Effector memory CD8-positive, alpha-beta T cell (primary cell): Measurements from ENCODE around the gene FAM228B.
A peak's percentile ranks its signal among the peaks of the same experiment; 100 is the strongest.
"Not testable (repeated sequence)": the region's sequence is repeated elsewhere in the genome, so short reads cannot be mapped to it uniquely, and the experiment has no call there.

ENCODE experiments used
- ATAC-seq: fragments of 150-1000 bp; cut with Tn5 transposase; replicated peaks from 2 replicates; pipeline ENCODE4 v1.10.0; 2021; ENCODE audit warnings: mild to moderate bottlenecking, moderate library complexity
- DNase-seq, 3 experiments: peaks; one replicate each; pipeline ENCODE4 v3.0.0; 2021
- H3K27ac Mint-ChIP-seq, 2 donors: one replicate each; pipeline ENCODE4 v1.8.0; 2022; ENCODE audit warnings: mild to moderate bottlenecking in 2 of 2, mixed read lengths in 2 of 2, moderate library complexity in 2 of 2
- H3K27me3 Mint-ChIP-seq, 2 donors: one replicate each; pipeline ENCODE4 v1.8.0; 2022; ENCODE audit warnings: mixed read lengths in 2 of 2
- H3K36me3 Mint-ChIP-seq: one replicate; pipeline ENCODE4 v1.8.0; 2022; ENCODE audit warnings: mild to moderate bottlenecking, moderate library complexity, mixed read lengths; ENCODE audit not compliant: insufficient read depth
- H3K4me1 Mint-ChIP-seq, 2 donors: one replicate each; pipeline ENCODE4 v1.8.0; 2022; ENCODE audit warnings: low read depth in 2 of 2, mixed read lengths in 2 of 2
- H3K4me3 Mint-ChIP-seq, 2 donors: one replicate each; pipeline ENCODE4 v1.8.0; 2022; ENCODE audit warnings: mild to moderate bottlenecking in 2 of 2, mixed read lengths in 2 of 2, moderate library complexity in 2 of 2
- H3K9me3 Mint-ChIP-seq, 2 donors: one replicate each; pipeline ENCODE4 v1.8.0; 2022; ENCODE audit warnings: mixed read lengths in 2 of 2

FAM228B gene

GRCh38 chr2:24109431-24109830 lies 13.8 kb upstream of the FAM228B start:
- not testable (repeated sequence) for ATAC-seq, H3K4me1 Mint-ChIP-seq, DNase-seq, H3K36me3 Mint-ChIP-seq, H3K27me3 Mint-ChIP-seq, H3K4me3 Mint-ChIP-seq
- Mint-ChIP-seq H3K9me3 (peaks cover 4 to 11% of the 10 kb centered on the region in 2 donors), H3K27ac (peak overlapping the region in 1 of 2 donors; percentile 5)

GRCh38 chr2:24110660-24111303 lies 12.5 kb upstream of the FAM228B start:
- peaks cover 3% of the 10 kb centered on the region for H3K36me3 Mint-ChIP-seq
- H3K27ac Mint-ChIP-seq: no peak overlapping the region
- ATAC-seq: no peak
- H3K9me3 Mint-ChIP-seq: peaks cover 4 to 11% of the 10 kb centered on the region in 2 donors
- no peak for DNase-seq
- H3K27me3 Mint-ChIP-seq: no peaks in the 10 kb centered on the region
- H3K4me3 Mint-ChIP-seq: no peak overlapping the region
- no peaks in the 10 kb centered on the region for H3K4me1 Mint-ChIP-seq

DNA sequence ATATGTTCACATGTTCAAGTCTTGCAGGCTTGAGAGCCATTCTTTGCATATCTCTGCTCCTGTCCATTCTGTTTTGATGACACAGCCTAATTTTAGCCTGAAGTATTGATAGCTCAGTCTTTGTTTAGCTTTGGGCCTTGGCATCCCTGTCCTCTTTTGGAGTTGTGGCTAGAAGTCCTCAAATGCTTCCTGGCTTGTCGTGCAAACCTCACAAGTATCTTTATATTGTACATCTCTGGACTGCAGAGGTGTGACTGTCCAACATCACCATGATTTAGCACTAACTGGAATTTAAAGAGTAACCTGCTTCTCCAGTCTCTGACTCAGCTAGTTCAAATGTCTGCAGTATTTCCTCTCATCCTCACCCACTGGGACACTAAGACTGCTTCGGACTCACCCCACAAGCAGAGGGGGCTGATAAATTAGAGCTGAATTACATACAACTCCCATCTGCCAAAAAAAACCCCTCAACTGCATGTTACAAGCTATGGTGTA lies 11.8 kb upstream of the FAM228B start:
- H3K27me3 Mint-ChIP-seq: no peaks in the 10 kb centered on the region
- no peak overlapping the region for H3K27ac Mint-ChIP-seq
- peaks cover 3% of the 10 kb centered on the region for H3K36me3 Mint-ChIP-seq
- ATAC-seq (no peak), DNase-seq (no peak)
- peaks cover 4 to 11% of the 10 kb centered on the region in 2 donors for H3K9me3 Mint-ChIP-seq
- no peak overlapping the region for H3K4me3 Mint-ChIP-seq
- H3K4me1 Mint-ChIP-seq: no peaks in the 10 kb centered on the region

DNA sequence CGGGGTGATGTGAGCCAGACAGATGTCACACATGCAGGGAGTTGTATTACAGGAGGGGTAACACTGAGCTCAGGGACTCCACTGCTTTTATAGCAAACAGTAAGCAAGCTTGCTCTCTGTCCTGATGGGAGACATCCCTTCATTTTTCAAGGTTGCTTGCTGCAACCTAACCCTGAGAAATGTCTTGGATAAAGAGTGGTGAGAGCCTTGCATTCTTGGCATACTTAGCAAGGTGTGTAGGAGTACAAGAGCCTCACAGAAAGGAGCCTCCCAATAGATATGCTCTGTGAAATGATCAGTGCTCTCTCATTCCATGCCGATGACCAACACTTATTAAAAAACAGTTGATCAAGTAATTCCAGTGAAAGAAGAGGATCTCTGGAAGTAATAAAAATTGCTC lies 8.2 kb upstream of the FAM228B start:
- no peak overlapping the region for H3K27ac Mint-ChIP-seq
- H3K36me3 Mint-ChIP-seq: peaks cover 3% of the 10 kb centered on the region
- no peak for DNase-seq
- no peak overlapping the region for H3K4me3 Mint-ChIP-seq
- ATAC-seq: no peak
- H3K9me3 Mint-ChIP-seq: no peaks in the 10 kb centered on the region
- H3K27me3 Mint-ChIP-seq: no peaks in the 10 kb centered on the region
- H3K4me1 Mint-ChIP-seq: no peaks in the 10 kb centered on the region

DNA sequence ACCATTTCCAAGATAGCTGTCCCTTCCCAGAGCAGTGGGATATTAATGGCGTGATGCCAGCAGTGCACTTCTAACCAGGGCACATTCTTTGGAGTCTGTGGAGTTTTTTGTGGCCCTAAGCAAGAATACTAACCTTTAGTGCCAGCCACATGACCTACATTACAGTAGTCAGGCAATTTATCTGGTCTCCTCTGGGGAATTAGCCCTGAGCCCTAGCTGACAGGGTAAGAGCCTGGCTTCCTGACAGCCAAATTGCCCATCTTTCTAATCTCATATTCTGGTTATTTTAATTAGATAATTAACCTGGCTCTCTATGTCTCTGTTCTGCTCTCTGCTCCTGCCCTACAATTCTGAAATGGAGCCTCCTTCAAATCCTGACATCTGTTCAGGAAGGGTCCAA lies 5.4 kb upstream of the FAM228B start:
- peaks cover 3% of the 10 kb centered on the region for H3K36me3 Mint-ChIP-seq
- peak overlapping the region in 1 of 2 donors; percentile 85 for H3K27ac Mint-ChIP-seq
- no peaks in the 10 kb centered on the region for H3K27me3 Mint-ChIP-seq
- no peak overlapping the region for H3K4me3 Mint-ChIP-seq
- H3K4me1 Mint-ChIP-seq: peaks cover 0 to 1% of the 10 kb centered on the region in 2 donors
- ATAC-seq (no peak), DNase-seq (no peak)
- H3K9me3 Mint-ChIP-seq: no peaks in the 10 kb centered on the region

- no peaks in the 10 kb centered on the region for H3K9me3 Mint-ChIP-seq
- H3K4me1 Mint-ChIP-seq: peaks cover 7% of the 10 kb centered on the region in 2 donors
- ATAC-seq (no peak), DNase-seq (no peak)
- H3K4me3 Mint-ChIP-seq: no peak overlapping the region
- H3K27ac Mint-ChIP-seq: peak overlapping the region in 1 of 2 donors; percentile 22
- no peaks in the 10 kb centered on the region for H3K27me3 Mint-ChIP-seq
- H3K36me3 Mint-ChIP-seq: no peaks in the 10 kb centered on the region
Measured at GRCh38 chr2:24121066-24121465, 2.2 kb upstream of the FAM228B start.

DNA sequence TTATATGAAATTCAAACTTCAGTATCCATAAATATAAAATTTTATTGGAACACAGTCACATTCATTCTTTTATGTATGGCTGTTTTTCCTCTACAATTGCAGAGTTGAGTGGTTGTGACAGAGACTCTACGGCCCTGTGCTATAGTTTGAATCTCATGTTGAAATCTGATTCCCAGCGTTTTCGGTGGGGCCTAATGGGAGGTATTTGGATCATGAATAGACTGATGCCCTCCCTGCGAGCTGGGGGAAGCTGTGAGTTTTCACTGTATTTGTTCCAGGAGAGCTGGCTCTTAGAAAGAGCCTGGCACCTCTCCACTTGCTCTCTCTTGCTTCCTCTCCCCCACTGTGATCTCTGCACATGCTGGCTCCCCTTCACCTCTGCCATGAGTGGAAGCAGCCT lies 1.8 kb upstream of the FAM228B start:
- no peak for DNase-seq
- H3K4me1 Mint-ChIP-seq: peaks cover 7% of the 10 kb centered on the region in 2 donors
- peak overlapping the region in 1 of 2 donors; percentile 87 for H3K27ac Mint-ChIP-seq

GRCh38 chr2:24122366-24123194 lies 689 bp upstream of the FAM228B start:
- ATAC-seq (no peak), DNase-seq (no peak)
- no peaks in the 10 kb centered on the region for H3K36me3 Mint-ChIP-seq
- H3K4me3 Mint-ChIP-seq: peak overlapping the region; percentile 83 to 88
- peaks cover 7 to 12% of the 10 kb centered on the region in 2 donors for H3K4me1 Mint-ChIP-seq
- peak overlapping the region; percentile 85 to 87 for H3K27ac Mint-ChIP-seq
- no peaks in the 10 kb centered on the region for H3K9me3 Mint-ChIP-seq
- no peaks in the 10 kb centered on the region for H3K27me3 Mint-ChIP-seq

More for the DNA sequence above, 1.8 kb upstream of the FAM228B start:
- no peak overlapping the region for H3K4me3 Mint-ChIP-seq
- no peak for ATAC-seq
- no peaks in the 10 kb centered on the region for H3K36me3 Mint-ChIP-seq
- H3K27me3 Mint-ChIP-seq: no peaks in the 10 kb centered on the region
- no peaks in the 10 kb centered on the region for H3K9me3 Mint-ChIP-seq

- no peaks in the 10 kb centered on the region for H3K9me3 Mint-ChIP-seq
- DNase-seq (no peak), ATAC-seq (no peak)
- H3K4me3 Mint-ChIP-seq: peak overlapping the region; percentile 83 to 88
- no peaks in the 10 kb centered on the region for H3K27me3 Mint-ChIP-seq
- no peaks in the 10 kb centered on the region for H3K36me3 Mint-ChIP-seq
- peaks cover 7 to 12% of the 10 kb centered on the region in 2 donors for H3K4me1 Mint-ChIP-seq
- H3K27ac Mint-ChIP-seq: peak overlapping the region; percentile 74 to 77
Measured at GRCh38 chr2:24123922-24124580, 782 bp downstream of the FAM228B start.

- H3K4me3 Mint-ChIP-seq: no peak overlapping the region
- H3K36me3 Mint-ChIP-seq: no peaks in the 10 kb centered on the region
- H3K4me1 Mint-ChIP-seq: peaks cover 7 to 12% of the 10 kb centered on the region in 2 donors
- no peak overlapping the region for H3K27ac Mint-ChIP-seq
- ATAC-seq (no peak), DNase-seq (no peak)
- no peaks in the 10 kb centered on the region for H3K9me3 Mint-ChIP-seq
- no peaks in the 10 kb centered on the region for H3K27me3 Mint-ChIP-seq
Measured at GRCh38 chr2:24125956-24126355, 2.7 kb downstream of the FAM228B start.

DNA sequence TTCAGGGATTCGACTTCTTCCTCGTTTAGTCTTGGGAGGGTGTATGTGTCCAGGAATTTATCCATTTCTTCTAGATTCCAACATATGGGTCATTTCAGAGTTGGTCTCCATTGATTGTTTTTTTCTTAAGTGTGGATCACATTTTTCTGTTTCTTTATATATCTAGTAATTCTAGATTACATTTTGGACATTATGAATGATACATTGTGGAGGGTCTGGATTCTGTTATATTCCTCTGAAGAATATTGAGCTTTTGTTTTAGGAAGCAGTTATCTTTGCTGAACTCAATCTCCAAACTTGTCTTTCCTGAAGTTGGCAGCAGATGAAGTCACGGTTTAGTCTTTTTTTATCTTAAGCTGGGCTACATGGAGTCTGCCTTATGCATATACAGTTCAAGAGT lies 9.3 kb downstream of the FAM228B start:
- DNase-seq: no peak
- H3K4me1 Mint-ChIP-seq: no peaks in the 10 kb centered on the region
- H3K27ac Mint-ChIP-seq: no peak overlapping the region
- H3K4me3 Mint-ChIP-seq: no peak overlapping the region
- H3K9me3 Mint-ChIP-seq: no peaks in the 10 kb centered on the region
- no peaks in the 10 kb centered on the region for H3K36me3 Mint-ChIP-seq
- no peaks in the 10 kb centered on the region for H3K27me3 Mint-ChIP-seq
- ATAC-seq: no peak

DNA sequence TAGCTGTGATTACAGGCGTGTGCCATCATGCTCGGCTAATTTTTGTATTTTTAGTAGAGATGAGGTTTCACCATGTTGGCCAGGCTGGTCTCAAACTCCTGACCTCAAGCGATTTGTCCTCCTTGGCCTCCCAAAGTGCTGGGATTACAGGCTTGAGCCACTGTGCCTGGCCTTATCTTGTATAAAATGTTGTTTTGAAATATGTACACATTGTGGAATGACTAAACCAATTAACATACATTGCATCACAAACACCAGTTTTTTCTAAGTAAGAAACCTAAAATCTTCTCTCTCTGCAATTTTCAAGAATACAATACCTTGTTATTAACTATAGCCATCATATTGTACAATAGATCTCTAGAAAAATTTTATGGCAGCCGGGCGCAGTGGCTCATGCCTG lies 17.0 kb downstream of the FAM228B start:
- H3K9me3 Mint-ChIP-seq, ATAC-seq: not testable (repeated sequence)

GRCh38 chr2:24147364-24147763 lies 24.1 kb downstream of the FAM228B start:
- Mint-ChIP-seq H3K4me1 (no peaks in the 10 kb centered on the region), H3K27me3 (no peaks in the 10 kb centered on the region), H3K9me3 (peaks cover 5 to 11% of the 10 kb centered on the region in 2 donors), H3K4me3 (no peak overlapping the region), H3K36me3 (peaks cover 5% of the 10 kb centered on the region), H3K27ac (no peak overlapping the region)
- ATAC-seq (no peak), DNase-seq (no peak)

More for the DNA sequence above, 17.0 kb downstream of the FAM228B start:
- H3K4me1 Mint-ChIP-seq, DNase-seq, H3K4me3 Mint-ChIP-seq, H3K27ac Mint-ChIP-seq, H3K36me3 Mint-ChIP-seq, H3K27me3 Mint-ChIP-seq: not testable (repeated sequence)
